GM21786 (cell line): ENCODE measurements around the gene WNT11.

Source experiments
- ATAC-seq: cut with Tn5 transposase; IDR thresholded peaks from one replicate; pipeline ENCODE4 v1.9.1; 2021; ENCODE audit not compliant: unreplicated experiment

WNT11 gene

GRCh38 chr11:76158394-76159302 is 47.7 kb downstream of the WNT11 start:
- ATAC-seq = no peak

DNA sequence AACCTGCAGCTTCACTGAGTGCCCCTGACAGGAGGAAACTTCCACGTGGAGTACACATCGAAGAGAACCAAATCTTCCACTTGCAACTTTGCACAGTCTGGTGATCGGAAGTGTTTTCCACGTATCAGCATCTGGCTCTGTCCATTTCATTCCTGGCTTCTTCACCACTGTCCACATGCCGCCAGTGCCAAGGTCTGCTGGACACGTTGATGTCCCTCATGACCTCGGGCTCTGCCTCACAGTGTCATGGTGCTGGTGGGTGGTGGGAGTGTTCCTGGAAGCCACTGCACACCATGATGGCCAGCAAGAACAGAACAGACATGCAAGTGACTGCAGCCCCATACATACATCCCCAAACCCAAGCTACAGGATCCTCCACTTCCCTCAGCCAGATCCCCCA is 48.4 kb downstream of the WNT11 start:
- ATAC-seq = no peak

- ATAC-seq = no peak
Observed at GRCh38 chr11:76156971-76157427, 49.3 kb downstream of the WNT11 start.

- no peak for ATAC-seq
Observed at GRCh38 chr11:76155500-76156227, 50.6 kb downstream of the WNT11 start.

GRCh38 chr11:76153571-76153923 is 52.8 kb downstream of the WNT11 start:
- ATAC-seq = no peak

- peak; percentile 61 for ATAC-seq
Observed at GRCh38 chr11:76152741-76153570, 53.3 kb downstream of the WNT11 start.

DNA sequence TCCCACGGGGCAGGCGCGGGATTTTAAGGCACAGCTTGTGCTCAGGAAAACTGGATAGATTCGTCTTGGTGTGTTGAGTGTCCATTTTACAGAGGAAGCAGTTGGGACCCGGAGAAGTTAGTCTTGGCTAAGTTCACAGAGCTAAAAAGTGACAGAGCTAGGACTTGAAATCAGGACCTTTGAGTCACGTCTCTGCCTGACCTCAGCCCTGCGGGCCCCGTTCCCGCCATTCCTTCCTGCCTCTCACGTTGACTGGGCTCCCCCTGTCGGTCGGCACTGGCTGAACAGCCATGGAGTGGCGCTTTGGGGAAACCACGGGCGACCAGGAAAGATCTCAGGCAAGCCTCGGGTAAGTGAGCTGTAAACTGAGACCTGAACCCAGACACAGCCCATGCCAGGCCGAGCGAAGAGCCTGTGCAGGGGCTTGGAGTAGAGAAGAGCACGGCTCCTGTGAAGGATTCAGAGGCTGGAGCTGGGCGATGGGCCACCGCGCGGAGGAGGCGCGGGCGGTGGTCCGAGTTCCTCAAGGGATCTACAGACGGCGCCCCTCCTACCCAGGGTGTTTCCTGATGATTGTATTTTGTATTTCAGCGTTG is 54.1 kb downstream of the WNT11 start:
- peak; percentile 51 for ATAC-seq

DNA sequence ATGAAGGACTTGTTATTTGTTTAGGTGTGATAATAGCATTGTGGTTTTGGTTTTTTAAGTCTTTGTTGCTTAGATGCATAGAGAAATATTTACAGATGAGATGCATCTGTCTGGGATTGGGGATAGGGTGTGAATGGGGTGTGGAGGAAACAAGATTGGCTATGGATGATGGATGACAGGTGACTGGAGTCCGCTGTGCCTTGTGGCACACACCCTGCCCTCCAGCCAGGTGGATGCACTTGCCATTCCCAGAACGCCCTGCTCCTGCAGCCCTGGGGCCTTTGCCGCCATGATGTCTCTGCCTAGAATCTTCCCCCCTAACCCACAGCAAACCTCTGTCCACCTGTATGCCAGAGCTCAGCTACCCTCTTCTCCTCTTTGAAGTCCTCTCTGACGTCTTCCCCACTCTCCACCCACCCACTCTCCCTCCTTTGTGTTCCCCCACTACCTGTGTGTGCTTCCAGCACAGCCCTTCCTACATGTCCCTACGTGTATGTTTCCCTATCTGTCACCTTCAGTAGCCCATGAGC is 54.7 kb downstream of the WNT11 start:
- no peak for ATAC-seq

GRCh38 chr11:76150141-76150540 is 56.2 kb downstream of the WNT11 start:
- ATAC-seq = no peak

DNA sequence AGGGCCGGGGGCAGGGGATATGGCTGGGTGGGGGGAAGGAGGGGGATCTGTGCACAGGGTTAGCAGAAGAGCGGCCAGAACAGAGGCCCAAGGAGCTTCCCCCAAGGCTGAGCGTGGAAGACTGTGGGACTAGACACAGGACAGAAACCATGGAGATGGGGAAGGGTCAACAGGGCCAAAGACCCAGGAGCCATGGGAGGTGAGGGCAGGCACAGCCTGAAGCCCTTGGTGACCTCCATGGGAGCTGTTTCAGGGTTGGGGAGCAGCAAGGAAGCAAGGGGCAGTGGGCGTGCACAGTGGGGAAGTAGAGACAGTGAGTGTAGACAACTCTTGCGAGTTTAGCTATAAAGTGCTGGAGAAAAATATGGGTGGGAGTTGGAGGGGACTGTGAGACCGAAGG is 56.6 kb downstream of the WNT11 start:
- ATAC-seq = no peak

- ATAC-seq = no peak
Observed at GRCh38 chr11:76148941-76149613, 57.2 kb downstream of the WNT11 start.

DNA sequence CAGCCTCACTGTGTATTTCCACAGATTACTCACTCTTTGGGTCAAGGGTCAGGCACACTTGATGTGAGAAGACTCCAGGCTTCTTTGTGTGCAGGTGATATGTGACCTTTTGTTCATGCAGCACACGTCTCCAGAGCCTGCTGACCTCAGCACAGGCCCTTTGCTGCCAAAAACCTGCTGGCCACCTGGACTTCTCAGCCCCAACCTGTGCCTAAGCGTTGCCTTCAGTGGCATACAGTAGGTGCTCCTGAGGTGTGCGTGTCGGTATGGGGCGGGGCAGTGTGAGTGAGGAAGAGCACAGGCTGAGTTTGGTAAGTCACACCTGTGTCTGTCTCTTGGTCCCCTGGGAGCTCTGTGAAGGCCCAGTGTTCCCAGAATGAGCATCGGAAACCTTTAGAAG is 58.1 kb downstream of the WNT11 start:
- no peak for ATAC-seq

- no peak for ATAC-seq
Observed at GRCh38 chr11:76147106-76147740, 59.1 kb downstream of the WNT11 start.

DNA sequence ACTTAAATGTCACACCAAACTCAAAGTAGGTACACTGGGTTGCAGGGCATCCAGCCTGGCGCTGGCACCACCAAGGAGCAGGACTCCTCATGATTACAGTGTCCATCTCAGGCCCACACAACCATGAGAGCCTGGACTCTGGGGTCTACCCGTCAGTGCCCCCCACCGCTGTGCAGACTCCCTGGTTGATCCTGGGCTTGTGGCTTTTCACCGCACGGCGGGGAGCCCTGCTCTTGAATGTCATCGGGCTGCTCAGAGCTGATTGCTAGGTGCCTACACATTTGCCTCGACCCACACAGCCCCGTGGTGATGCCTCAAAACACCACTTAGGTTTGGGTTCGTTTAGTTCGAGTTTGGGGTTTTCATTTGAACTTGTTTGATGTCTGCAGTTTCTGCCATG is 63.0 kb downstream of the WNT11 start:
- ATAC-seq = no peak

- ATAC-seq = no peak
Observed at GRCh38 chr11:76141901-76142588, 64.3 kb downstream of the WNT11 start.

- ATAC-seq = no peak
Observed at GRCh38 chr11:76140912-76141574, 65.3 kb downstream of the WNT11 start.

- no peak for ATAC-seq
Observed at GRCh38 chr11:76139314-76139713, 67.0 kb downstream of the WNT11 start.
